Astrocyte of the cerebellum (primary cell): ENCODE results near the gene CLCN7.

Experiments used
- DNase-seq: peaks from one replicate; pipeline ENCODE4 v3.0.0-alpha.2; 2011; ENCODE audit warnings: low read depth
- H3K4me3 ChIP-seq: 2 replicates; pipeline ENCODE4 v1.5.1; 2011; ENCODE audit warnings: mild to moderate bottlenecking, low read depth, low read length, moderate library complexity
- CTCF ChIP-seq: IDR thresholded peaks from 2 replicates; pipeline ENCODE4 v1.5.1; 2012; ENCODE audit warnings: low read length, low read depth, moderate library complexity, mild to moderate bottlenecking; ENCODE audit errors: missing control alignments
- in situ Hi-C: cut with HindIII; loops from 2 replicates; pipeline ENCODE4 v1.10.0; 2017; ENCODE audit warnings: low sequenced_read_pairs

The CLCN7 gene

DNA sequence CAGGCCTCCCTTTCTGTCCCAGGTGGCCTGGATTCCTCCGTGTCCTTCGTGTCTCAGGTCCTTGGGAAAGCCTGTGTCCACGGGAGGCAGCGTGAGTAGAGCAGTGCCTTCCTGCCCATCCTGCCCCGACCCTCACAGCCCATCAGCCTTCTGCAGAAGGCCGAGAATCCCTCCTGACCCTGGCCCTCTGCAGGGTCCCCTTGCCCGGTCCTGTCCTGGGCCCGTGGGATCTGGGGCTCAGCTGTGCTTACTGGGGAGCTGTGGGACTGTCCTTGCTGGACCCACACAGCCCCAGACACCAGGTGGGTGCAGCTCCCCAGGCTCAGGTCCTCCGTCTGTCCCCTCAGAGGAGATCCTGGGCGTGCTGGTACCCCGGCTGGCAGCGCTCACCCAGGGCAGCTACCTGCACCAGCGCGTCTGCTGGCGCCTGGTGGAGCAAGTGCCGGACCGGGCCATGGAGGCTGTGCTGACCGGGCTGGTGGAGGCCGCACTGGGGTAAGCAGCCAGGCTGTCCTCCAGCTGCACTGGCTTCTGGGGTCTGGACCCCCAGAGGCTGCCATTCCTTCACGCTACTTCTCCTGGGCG is 22.3 kb upstream of the CLCN7 start:
- in situ Hi-C loops = loop anchor here (25.0 kb wide), 1 partner anchor 110 kb away; no protein-coding TSS in a partner anchor
- no peak for DNase-seq
- TF ChIP-seq CTCF = no peak

DNA sequence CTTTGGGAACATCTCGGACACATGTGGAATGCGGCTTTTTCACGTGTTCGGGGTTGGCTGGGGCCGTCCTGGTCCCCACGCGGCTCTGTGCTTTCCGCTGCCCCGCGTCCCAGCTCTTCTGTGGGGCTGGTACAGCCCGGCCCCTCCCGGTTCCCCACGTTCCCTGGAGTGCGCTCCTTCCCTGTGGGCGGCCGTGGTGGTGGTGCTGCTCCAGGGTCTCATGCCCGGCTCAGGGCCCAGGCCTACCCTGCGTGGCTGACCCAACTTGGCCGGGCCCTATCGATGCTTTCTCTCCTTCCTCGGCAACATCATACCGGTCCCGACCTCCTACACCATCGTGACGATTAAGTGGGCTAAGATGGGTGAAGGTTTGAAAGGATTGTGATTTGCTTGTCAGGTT is 21.6 kb upstream of the CLCN7 start:
- DNase-seq = no peak
- no peak overlapping the region for H3K4me3 ChIP-seq
- in situ Hi-C loops = loop anchor here (25.0 kb wide), 1 partner anchor 109 kb away; no protein-coding TSS in a partner anchor
- TF ChIP-seq CTCF = no peak

More for the DNA sequence above, 22.3 kb upstream of the CLCN7 start:
- no peak overlapping the region for H3K4me3 ChIP-seq

DNA sequence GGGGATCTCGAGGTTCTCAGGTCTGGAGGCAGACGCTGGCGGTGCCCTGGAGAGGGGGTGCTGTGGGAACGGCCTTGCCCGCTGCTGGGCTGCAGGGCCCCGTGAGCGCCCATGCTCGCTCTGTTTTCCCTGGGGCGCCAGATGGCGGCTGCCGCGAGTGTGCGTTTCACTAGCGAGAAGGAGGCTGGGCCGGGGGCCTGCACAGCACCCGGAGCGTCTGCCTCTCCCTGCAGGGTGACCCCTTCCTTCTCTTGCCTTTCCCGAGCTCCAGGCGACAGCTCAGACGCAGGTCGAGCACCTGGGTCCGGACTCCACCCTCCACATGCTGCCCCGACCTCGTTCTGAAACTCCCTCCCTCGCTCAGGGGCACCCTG is 21.0 kb upstream of the CLCN7 start:
- TF ChIP-seq CTCF = no peak
- H3K4me3 ChIP-seq = no peak overlapping the region
- in situ Hi-C loops = loop anchor here (25.0 kb wide), 1 partner anchor 109 kb away; no protein-coding TSS in a partner anchor
- DNase-seq = no peak

DNA sequence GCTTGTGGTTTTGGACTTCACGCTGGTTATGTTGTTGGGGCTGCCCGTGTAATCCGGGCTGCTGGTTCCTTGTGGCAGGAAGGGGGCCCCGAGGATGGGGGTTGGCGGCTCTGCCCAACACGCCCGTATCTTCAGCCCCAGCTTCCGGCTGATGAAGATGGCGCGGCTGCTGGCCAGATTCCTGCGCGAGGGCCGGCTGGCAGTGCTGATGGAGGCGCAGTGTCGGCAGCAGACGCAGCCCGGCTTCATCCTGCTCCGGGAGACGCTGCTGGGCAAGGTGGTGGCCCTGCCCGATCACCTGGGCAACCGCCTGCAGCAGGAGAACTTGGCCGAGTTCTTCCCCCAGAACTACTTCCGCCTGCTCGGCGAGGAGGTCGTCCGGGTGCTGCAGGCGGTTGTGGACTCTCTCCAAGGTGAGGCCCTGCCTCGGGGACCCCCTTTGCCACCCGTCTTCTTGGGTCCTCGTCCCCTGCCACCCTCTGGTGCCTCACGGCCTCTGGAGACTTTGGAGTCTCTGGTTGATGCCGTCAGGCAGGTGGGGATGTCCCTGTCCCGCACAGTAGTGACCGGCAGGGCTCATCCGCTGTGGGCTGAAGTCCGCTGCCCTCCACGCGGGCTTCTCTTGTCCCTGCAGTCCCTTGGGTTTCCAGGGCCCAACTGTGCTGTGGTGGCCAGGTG is 20.5 kb upstream of the CLCN7 start:
- H3K4me3 ChIP-seq = no peak overlapping the region
- in situ Hi-C loops = loop anchor here (25.0 kb wide), 1 partner anchor 108 kb away; no protein-coding TSS in a partner anchor
- TF ChIP-seq CTCF = no peak
- DNase-seq = no peak

DNA sequence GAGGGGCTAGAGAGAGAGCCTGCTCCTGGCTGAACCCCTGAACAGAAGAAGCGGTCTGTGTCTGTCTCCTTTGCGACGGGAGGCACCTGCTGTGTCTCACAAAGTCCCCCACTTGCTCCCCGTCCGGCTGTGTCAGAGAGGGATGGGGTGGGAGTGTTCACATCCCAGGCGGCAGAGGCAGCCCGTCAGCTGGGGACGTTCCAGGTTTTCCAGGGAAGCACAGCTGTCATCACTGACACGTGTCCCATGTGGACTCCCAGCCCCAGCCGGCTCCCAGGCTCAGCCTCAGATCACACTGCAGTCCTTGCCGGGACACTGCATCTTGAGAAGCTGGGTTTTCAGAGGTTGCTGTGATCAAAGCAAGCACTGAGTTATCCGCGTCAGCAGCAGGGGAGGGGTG is 19.9 kb upstream of the CLCN7 start:
- in situ Hi-C loops = loop anchor here (25.0 kb wide), 1 partner anchor 107 kb away; no protein-coding TSS in a partner anchor
- no peak for DNase-seq
- no peak overlapping the region for H3K4me3 ChIP-seq

More for the DNA sequence above, 19.9 kb upstream of the CLCN7 start:
- TF ChIP-seq CTCF = no peak
